Fibroblast of lung (primary cell): ENCODE results near the gene LRFN4. TPM values are rescaled to one million over a fixed set of nuclear protein-coding genes. Genes with fewer than 3 reads are reported as not detected.

ENCODE experiments used
- DNase-seq, 2 donors: peaks; one replicate each; pipeline versions ENCODE4 v3.0.0 to v3.0.0-alpha.2; 2010; ENCODE audit warnings: low read depth in 2 of 2
- H2AFZ ChIP-seq: 2 replicates; pipeline ENCODE4 v1.5.1; 2012; ENCODE audit warnings: low read length, control low read depth, inconsistent platforms
- H3K27ac ChIP-seq: 2 replicates; pipeline ENCODE4 v1.5.1; 2011; ENCODE audit warnings: low read length, control low read depth; ENCODE audit not compliant: insufficient read depth
- H3K27me3 ChIP-seq: 2 replicates; pipeline ENCODE4 v1.5.1; 2011; ENCODE audit warnings: mild to moderate bottlenecking, low read length; ENCODE audit not compliant: control insufficient read depth, insufficient read depth
- H3K36me3 ChIP-seq: 2 replicates; pipeline ENCODE4 v1.5.1; 2011; ENCODE audit warnings: low read length; ENCODE audit not compliant: control insufficient read depth, insufficient read depth
- H3K4me1 ChIP-seq: 2 replicates; pipeline ENCODE4 v1.5.1; 2011; ENCODE audit warnings: low read length; ENCODE audit not compliant: control insufficient read depth, insufficient read depth; ENCODE audit errors: extremely low read depth
- H3K4me2 ChIP-seq: 2 replicates; pipeline ENCODE4 v1.5.1; 2011; ENCODE audit warnings: low read length, control low read depth; ENCODE audit not compliant: insufficient read depth; ENCODE audit errors: extremely low read depth
- H3K4me3 ChIP-seq, 4 experiments: fragments of 200-600 bp in 1 of 4; sonication (generic) in 1 of 4; replicated peaks in 1 of 4; 2 replicates each; pipeline ENCODE4 v1.5.1; 2011 to 2016; ENCODE audit warnings: low read length in 4 of 4, low read depth in 3 of 4, mild to moderate bottlenecking in 3 of 4, control low read depth in 2 of 4, inconsistent platforms in 1 of 4, mixed read lengths in 1 of 4; ENCODE audit not compliant: insufficient read depth in 1 of 4; ENCODE audit errors: control extremely low read depth in 1 of 4
- H3K79me2 ChIP-seq: 2 replicates; pipeline ENCODE4 v1.5.1; 2012; ENCODE audit warnings: mild to moderate bottlenecking, low read length, inconsistent platforms; ENCODE audit not compliant: control insufficient read depth, insufficient read depth
- H3K9ac ChIP-seq: 2 replicates; pipeline ENCODE4 v1.5.1; 2011; ENCODE audit warnings: mild to moderate bottlenecking, low read length, control low read depth; ENCODE audit not compliant: insufficient read depth
- H3K9me3 ChIP-seq: 2 replicates; pipeline ENCODE4 v1.5.1; 2012; ENCODE audit warnings: low read depth, low read length; ENCODE audit not compliant: control insufficient read depth, insufficient read depth
- H4K20me1 ChIP-seq: 2 replicates; pipeline ENCODE4 v1.5.1; 2011; ENCODE audit warnings: low read length; ENCODE audit not compliant: control insufficient read depth, insufficient read depth; ENCODE audit errors: extremely low read depth
- EZH2 ChIP-seq: IDR thresholded peaks from 2 replicates; pipeline ENCODE4 v1.5.1; 2012; ENCODE audit warnings: low read length, control low read depth, mild to moderate bottlenecking; ENCODE audit errors: missing control alignments
- polyA plus RNA-seq, 2 donors: library from polyadenylated mRNA; depleted of rRNA in 1 of 2; stranded (reverse) in 1 of 2; unstranded in 1 of 2; fragments of >200 nt; gene quantifications; 2 replicates each; pipeline ENCODE4 v1.2.1, GENCODE V29; 2011 to 2012; ENCODE audit warnings: missing spikeins in 1 of 2
- total RNA-seq: library from RNA; depleted of rRNA; stranded (reverse); fragments of >200 nt; gene quantifications from 2 replicates; pipeline ENCODE4 v1.2.1, GENCODE V29; 2014
- TF ChIP-seq, protein P1 (sequence below), 2 donors: IDR thresholded peaks in 1 of 2; conservative IDR thresholded peaks in 1 of 2; 1 replicate in 1 of 2; 2 replicates in 1 of 2; pipeline ENCODE4 v1.5.1; 2011 to 2012; ENCODE audit warnings: low read length in 2 of 2, control low read depth in 1 of 2, inconsistent platforms in 1 of 2, low read depth in 1 of 2, mild to moderate bottlenecking in 1 of 2

Gene LRFN4
- total and polyA plus RNA-seq, 2 donors (not counting 1 experiment from before 2014, with no cell fraction given) = 3.8 to 14.5 TPM

GRCh38 chr11:66851239-66851596 lies 5.6 kb upstream of the LRFN4 start:
- H3K4me1 ChIP-seq = peaks cover 3% of the 10 kb centered on the region
- H3K9me3 ChIP-seq = no peaks in the 10 kb centered on the region
- H3K4me2 ChIP-seq = no peak overlapping the region
- DNase-seq = no peak
- TF ChIP-seq, protein P1, sequence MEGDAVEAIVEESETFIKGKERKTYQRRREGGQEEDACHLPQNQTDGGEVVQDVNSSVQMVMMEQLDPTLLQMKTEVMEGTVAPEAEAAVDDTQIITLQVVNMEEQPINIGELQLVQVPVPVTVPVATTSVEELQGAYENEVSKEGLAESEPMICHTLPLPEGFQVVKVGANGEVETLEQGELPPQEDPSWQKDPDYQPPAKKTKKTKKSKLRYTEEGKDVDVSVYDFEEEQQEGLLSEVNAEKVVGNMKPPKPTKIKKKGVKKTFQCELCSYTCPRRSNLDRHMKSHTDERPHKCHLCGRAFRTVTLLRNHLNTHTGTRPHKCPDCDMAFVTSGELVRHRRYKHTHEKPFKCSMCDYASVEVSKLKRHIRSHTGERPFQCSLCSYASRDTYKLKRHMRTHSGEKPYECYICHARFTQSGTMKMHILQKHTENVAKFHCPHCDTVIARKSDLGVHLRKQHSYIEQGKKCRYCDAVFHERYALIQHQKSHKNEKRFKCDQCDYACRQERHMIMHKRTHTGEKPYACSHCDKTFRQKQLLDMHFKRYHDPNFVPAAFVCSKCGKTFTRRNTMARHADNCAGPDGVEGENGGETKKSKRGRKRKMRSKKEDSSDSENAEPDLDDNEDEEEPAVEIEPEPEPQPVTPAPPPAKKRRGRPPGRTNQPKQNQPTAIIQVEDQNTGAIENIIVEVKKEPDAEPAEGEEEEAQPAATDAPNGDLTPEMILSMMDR (conservative IDR thresholded peaks at IDR 0.05 in 1 of 2, IDR thresholded peaks at IDR 0.05 in 1 of 2; ENCODE audit: low read depth in 1 of 2, low read length in 2 of 2) = no peak
- no peak for TF ChIP-seq EZH2
- no peaks in the 10 kb centered on the region for H3K79me2 ChIP-seq
- H3K4me3 ChIP-seq = no peak overlapping the region
- peaks cover 11% of the 10 kb centered on the region for H3K36me3 ChIP-seq
- H2AFZ ChIP-seq = no peak overlapping the region
- H3K9ac ChIP-seq = no peak overlapping the region
- H4K20me1 ChIP-seq = no peaks in the 10 kb centered on the region
- H3K27ac ChIP-seq = no peak overlapping the region
- H3K27me3 ChIP-seq = no peaks in the 10 kb centered on the region

DNA sequence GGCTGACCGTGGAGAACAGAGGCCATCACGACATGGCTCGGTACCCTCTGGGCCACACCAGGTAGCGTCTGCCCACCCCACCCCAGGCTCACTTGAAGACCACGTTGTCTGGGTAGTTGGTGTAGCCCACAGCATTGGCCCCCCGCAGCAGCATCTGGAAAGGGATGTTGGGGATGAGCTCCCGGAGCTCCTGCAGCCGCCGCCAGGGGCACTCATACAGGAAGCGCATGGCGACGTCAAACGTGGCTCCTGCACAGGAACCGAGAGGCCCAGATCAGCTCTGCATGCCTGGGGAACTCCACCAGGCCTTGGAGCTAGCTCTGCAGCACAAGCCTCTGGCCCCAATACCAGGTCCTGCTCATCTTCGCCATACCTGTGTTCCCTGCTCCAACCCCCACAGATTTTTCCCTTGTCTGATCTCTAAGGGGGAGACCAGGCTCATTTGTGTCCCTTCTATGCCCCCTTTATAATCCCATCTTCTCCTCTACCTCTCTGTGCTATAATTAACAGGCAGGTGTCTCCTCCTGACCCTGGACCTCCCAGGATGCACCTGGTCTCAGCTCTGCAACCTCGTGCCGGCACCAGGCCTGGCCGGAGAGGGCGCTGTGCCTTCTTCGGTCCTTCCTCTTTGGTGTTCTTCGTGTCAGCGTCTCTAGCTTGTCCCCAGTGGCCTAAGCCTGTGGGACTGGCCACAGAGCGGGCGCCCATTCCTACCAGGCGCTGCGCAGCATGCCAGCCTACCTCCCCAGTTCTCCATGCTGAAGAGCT lies 5.0 kb upstream of the LRFN4 start:
- TF ChIP-seq, protein P1 (conservative IDR thresholded peaks at IDR 0.05 in 1 of 2, IDR thresholded peaks at IDR 0.05 in 1 of 2; ENCODE audit: low read depth in 1 of 2, low read length in 2 of 2) = no peak
- TF ChIP-seq EZH2 = no peak
- DNase-seq = no peak

DNA sequence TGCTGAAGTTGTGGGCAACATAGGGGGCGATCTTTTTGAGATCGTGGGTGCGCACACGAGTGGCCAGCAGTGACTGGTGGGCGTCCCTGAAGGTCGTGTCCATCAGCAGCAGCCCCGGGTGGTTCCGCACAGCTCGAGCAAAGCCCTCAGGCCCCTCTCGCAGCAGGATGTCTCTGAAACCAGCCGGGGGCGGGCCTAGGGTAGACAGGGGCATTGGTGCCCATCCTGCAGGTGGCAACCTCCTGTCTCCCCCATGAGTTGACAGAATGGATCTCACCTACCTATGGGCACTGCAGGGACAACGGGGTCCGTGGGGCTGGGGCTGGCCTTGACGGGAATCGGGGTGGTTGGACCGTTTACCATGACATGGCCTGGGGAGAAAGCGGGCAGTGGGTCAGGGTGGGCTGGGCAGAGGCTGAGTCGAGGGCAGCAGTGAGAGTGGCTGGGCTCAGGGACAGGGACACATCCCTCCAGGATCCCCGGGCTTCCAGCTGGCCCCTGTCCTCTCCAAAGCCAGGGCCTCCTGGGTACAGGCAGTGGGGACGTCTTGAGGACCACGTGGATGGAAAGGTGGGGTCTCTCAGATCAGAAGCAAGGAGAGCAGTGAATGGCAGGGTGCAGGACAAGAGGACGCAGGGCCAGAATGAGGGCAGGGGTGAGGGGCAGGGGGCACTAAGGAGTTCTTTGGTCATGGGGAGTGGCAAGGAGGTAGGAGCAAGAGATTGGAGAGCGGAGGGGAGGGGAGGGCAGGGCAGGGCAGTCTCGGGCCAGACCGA lies 4.2 kb upstream of the LRFN4 start:
- Histone ChIP-seq H3K36me3 (peaks cover 5% of the 10 kb centered on the region), H3K9me3 (no peaks in the 10 kb centered on the region)
- DNase-seq = no peak

More for the DNA sequence above, 5.0 kb upstream of the LRFN4 start:
- H4K20me1 ChIP-seq = no peaks in the 10 kb centered on the region
- H3K27me3 ChIP-seq = no peaks in the 10 kb centered on the region
- H3K9me3 ChIP-seq = no peaks in the 10 kb centered on the region
- peaks cover 3% of the 10 kb centered on the region for H3K4me1 ChIP-seq
- H2AFZ ChIP-seq = no peak overlapping the region
- no peak overlapping the region for H3K4me3 ChIP-seq
- no peak overlapping the region for H3K9ac ChIP-seq
- H3K4me2 ChIP-seq = no peak overlapping the region
- no peaks in the 10 kb centered on the region for H3K79me2 ChIP-seq
- H3K27ac ChIP-seq = no peak overlapping the region
- peaks cover 5% of the 10 kb centered on the region for H3K36me3 ChIP-seq

More for the DNA sequence above, 4.2 kb upstream of the LRFN4 start:
- H3K4me2 ChIP-seq = no peak overlapping the region
- H2AFZ ChIP-seq = no peak overlapping the region
- H3K4me3 ChIP-seq = no peak overlapping the region
- peaks cover 3% of the 10 kb centered on the region for H3K4me1 ChIP-seq
- H4K20me1 ChIP-seq = no peaks in the 10 kb centered on the region
- H3K79me2 ChIP-seq = peaks cover 4% of the 10 kb centered on the region
- H3K27me3 ChIP-seq = no peaks in the 10 kb centered on the region
- TF ChIP-seq, protein P1 (conservative IDR thresholded peaks at IDR 0.05 in 1 of 2, IDR thresholded peaks at IDR 0.05 in 1 of 2; ENCODE audit: low read depth in 1 of 2, low read length in 2 of 2) = no peak
- no peak for TF ChIP-seq EZH2
- H3K27ac ChIP-seq = no peak overlapping the region
- H3K9ac ChIP-seq = no peak overlapping the region
